BE2C (cell line): ENCODE data around the gene NR2F1-AS1.

Experiments
- DNase-seq: peaks from one replicate; pipeline ENCODE4 v3.0.0-alpha.2; 2020
- H3K27me3 ChIP-seq: fragments of 250-450 bp; sonication (Bioruptor Pico); 2 replicates; pipeline ENCODE4 v1.5.1; 2020; ENCODE audit warnings: mild to moderate bottlenecking
- H3K36me3 ChIP-seq: fragments of 250-450 bp; sonication (Bioruptor Pico); 2 replicates; pipeline ENCODE4 v1.5.1; 2020; ENCODE audit warnings: mild to moderate bottlenecking
- H3K4me1 ChIP-seq: fragments of 250-450 bp; sonication (Bioruptor Pico); 2 replicates; pipeline ENCODE4 v1.5.1; 2020
- H3K4me3 ChIP-seq: 2 replicates; pipeline ENCODE4 v1.5.1; 2011; ENCODE audit warnings: low read depth, low read length
- H3K9me3 ChIP-seq: fragments of 250-450 bp; sonication (Bioruptor Pico); 2 replicates; pipeline ENCODE4 v1.5.1; 2020
- CTCF ChIP-seq: IDR thresholded peaks from 2 replicates; pipeline ENCODE4 v1.5.1; 2012; ENCODE audit warnings: mild to moderate bottlenecking, low read depth, low read length

Gene NR2F1-AS1

GRCh38 chr5:93583768-93584595, 3.0 kb upstream of the NR2F1-AS1 start:
- peak; percentile 81 for DNase-seq
- Histone ChIP-seq H3K9me3 (no peaks in the 10 kb centered on the region), H3K4me3 (peak overlapping the region; percentile 93), H3K27me3 (no peaks in the 10 kb centered on the region), H3K36me3 (peaks cover 8% of the 10 kb centered on the region), H3K4me1 (no peaks in the 10 kb centered on the region)
- no peak for TF ChIP-seq CTCF

DNA sequence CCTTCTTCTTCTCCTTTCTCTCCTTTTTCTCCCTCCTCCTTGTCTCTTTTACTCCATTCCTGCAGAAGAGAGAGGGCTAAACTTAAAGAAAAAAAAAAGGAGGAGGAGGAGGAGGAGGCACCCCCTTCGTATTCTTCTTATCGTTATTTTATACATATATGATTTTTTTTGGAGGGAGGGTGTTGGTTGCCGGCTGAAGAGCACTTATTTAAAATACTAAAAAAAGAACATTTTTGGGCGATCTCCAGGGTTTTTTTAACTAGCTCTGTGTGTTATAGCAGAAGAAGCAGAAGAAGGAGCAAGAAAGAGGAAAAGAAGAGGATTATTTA, 2.4 kb upstream of the NR2F1-AS1 start:
- TF ChIP-seq CTCF, result no peak
- Histone ChIP-seq H3K9me3 (no peaks in the 10 kb centered on the region), H3K36me3 (peaks cover 7% of the 10 kb centered on the region), H3K4me1 (no peaks in the 10 kb centered on the region), H3K4me3 (peak overlapping the region; percentile 93), H3K27me3 (no peaks in the 10 kb centered on the region)
- DNase-seq, result no peak

- peaks cover 4% of the 10 kb centered on the region for H3K36me3 ChIP-seq
- no peaks in the 10 kb centered on the region for H3K4me1 ChIP-seq
- no peaks in the 10 kb centered on the region for H3K27me3 ChIP-seq
- no peak for TF ChIP-seq CTCF
- DNase-seq, result peak; percentile 90
- peak within 1 kb of the TSS; percentile 93 for H3K4me3 ChIP-seq
- H3K9me3 ChIP-seq, result no peaks in the 10 kb centered on the region
These were observed 1.8 kb upstream of the NR2F1-AS1 start, which contains the start of gene NR2F1 for GRCh38 chr5:93582677-93583438. TSS of gene NR2F1 (plus strand) at chr5:93583222. CDS start at chr5:93585024, 1,802 bp downstream.

GRCh38 chr5:93582167-93582462, 1.1 kb upstream of the NR2F1-AS1 start:
- Histone ChIP-seq H3K4me1 (no peaks in the 10 kb centered on the region), H3K4me3 (peak overlapping the region; percentile 93), H3K9me3 (no peaks in the 10 kb centered on the region), H3K36me3 (no peaks in the 10 kb centered on the region), H3K27me3 (no peaks in the 10 kb centered on the region)
- no peak for DNase-seq
- no peak for TF ChIP-seq CTCF

DNA sequence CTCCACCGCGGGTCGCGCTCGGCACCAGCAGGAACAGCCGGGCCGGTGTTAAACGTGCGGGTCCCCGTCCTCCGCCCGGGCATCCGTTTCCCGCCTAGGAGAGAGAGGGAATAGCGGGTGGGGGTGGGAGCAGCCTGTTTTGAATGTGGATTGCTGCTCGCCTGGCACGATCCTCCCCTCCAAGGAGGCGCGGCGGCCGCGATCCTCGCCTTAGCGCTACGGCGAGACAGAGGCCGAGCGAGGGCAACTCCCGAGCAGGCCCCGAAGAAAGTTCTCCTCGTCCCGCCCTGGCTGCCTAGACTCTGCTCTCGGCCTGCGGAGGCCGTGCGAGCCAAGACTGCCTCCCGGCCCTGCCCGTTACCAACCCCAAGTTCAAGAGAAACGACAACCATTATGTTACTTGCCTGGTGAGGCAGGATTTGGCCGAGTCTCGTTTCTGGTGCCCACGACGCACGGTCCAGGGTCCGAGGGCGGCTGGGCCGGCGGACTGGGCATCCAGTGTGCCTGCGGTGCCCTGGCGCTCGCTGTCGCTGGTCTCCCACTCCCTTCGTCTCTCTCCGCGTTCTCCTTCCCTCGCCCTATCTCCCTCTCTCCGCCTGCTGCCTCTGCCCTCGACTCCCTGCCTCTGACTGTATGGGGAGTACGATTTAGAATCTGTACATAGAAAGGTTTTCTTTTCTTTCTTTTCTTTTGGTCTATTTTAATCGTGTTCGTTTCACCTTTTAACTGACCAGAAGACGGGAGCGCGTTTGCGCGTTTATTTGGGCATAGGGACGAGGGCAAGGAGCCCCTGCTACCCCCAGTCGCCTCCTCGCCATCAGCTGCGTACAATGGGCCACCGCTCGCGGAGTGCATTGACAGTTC, 724 bp downstream of the NR2F1-AS1 start:
- TF ChIP-seq CTCF, result no peak
- no peaks in the 10 kb centered on the region for H3K36me3 ChIP-seq
- H3K9me3 ChIP-seq, result no peaks in the 10 kb centered on the region
- H3K4me3 ChIP-seq, result peak overlapping the region; percentile 93
- no peaks in the 10 kb centered on the region for H3K4me1 ChIP-seq
- peak; percentile 46 for DNase-seq
- H3K27me3 ChIP-seq, result no peaks in the 10 kb centered on the region
